Right lobe of liver (tissue), 6 donors: Measurements from ENCODE around the gene CAPS2. TPM values are rescaled to one million over a fixed set of nuclear protein-coding genes. Genes with fewer than 3 reads are reported as not detected.

Experiments used
- ATAC-seq, 4 donors: fragments of 200-7000 bp; cut with Tn5 transposase; one replicate each; pipeline ENCODE4 v1.9.1; 2020; ENCODE audit warnings: mild to moderate bottlenecking in 4 of 4, moderate library complexity in 4 of 4
- DNase-seq, 3 donors: peaks; one replicate each; pipeline ENCODE4 v3.0.0-alpha.2; 2020
- H3K27ac ChIP-seq, 3 donors: fragments of 200-600 bp; one replicate each; pipeline ENCODE4 v1.8.0; 2022
- H3K27me3 ChIP-seq, 2 donors: fragments of 200-600 bp; one replicate each; pipeline ENCODE4 v1.8.0; 2022
- H3K36me3 ChIP-seq, 4 donors: fragments of 200-600 bp; sonication (generic) in 1 of 4; one replicate each; pipeline versions ENCODE4 v1.5.1 to v1.8.0; 2017 to 2022; ENCODE audit warnings: control low read depth in 1 of 4
- H3K4me1 ChIP-seq, 4 donors: fragments of 200-600 bp; sonication (generic) in 1 of 4; one replicate each; pipeline versions ENCODE4 v1.5.1 to v1.8.0; 2017 to 2022; ENCODE audit warnings: control low read depth in 1 of 4
- H3K4me3 ChIP-seq, 3 donors: fragments of 200-600 bp; one replicate each; pipeline ENCODE4 v1.8.0; 2022
- H3K9me3 ChIP-seq, 4 donors: fragments of 200-600 bp; sonication (generic) in 1 of 4; one replicate each; pipeline versions ENCODE4 v1.5.1 to v1.8.0; 2017 to 2022; ENCODE audit warnings: control low read depth in 1 of 4
- POLR2A ChIP-seq: fragments of 450-650 bp; IDR thresholded peaks from one replicate; pipeline ENCODE4 v1.6.1; 2017; ENCODE audit warnings: antibody characterized with exemption, mild to moderate bottlenecking
- WGBS: methylation state at CpG from one replicate; pipeline ENCODE4 v1.1.6; 2018; ENCODE audit warnings: low coverage, low lambda C conversion rate; ENCODE audit not compliant: insufficient coverage; ENCODE audit errors: missing lambda C conversion rate; 5-methylcytosine and 5-hydroxymethylcytosine counted together
- intact Hi-C, 2 donors: fragments of 100-400 bp; cut with DNase I; formaldehyde crosslinking; loops; one replicate each; pipeline versions ENCODE4 v1.11.2 to v1.14.1; 2022
- total RNA-seq, 6 experiments: library from RNA; depleted of rRNA in 2 of 6; stranded (reverse); fragments of >200 nt in 2 of 6; fragmentation: NEBNext Ultra II Directional in 3 of 6; extraction: Animal tissue kit (Norgen Biotek cat#: 25700) in 3 of 6; gene quantifications; one replicate each; pipeline versions ENCODE4 v1.1.0 to v1.2.4, GENCODE V29; 2016 to 2023
- TF ChIP-seq, protein P1 (sequence below), 4 donors: fragments of 200-600 bp in 3 of 4; fragments of 450-650 bp in 1 of 4; IDR thresholded peaks; one replicate each; pipeline versions ENCODE4 v1.5.1 to v1.8.0; 2016 to 2022; ENCODE audit warnings: antibody characterized with exemption in 4 of 4, mild to moderate bottlenecking in 2 of 4
- donor health status: DM: no; HTN: yes; CAD: no.
- donor health status: DM: no; HTN: no; CAD: no.
- donor health status: DM: no; HTN: no; CAD: no.
- donor health status: DM: no; HTN: yes; CAD: no.
- donor health status: DM: no; HTN: yes; CAD: no.

Gene CAPS2
- total RNA-seq, 6 experiments from 2014 or later, result 2.3 to 6.9 (median 2.5) TPM

DNA sequence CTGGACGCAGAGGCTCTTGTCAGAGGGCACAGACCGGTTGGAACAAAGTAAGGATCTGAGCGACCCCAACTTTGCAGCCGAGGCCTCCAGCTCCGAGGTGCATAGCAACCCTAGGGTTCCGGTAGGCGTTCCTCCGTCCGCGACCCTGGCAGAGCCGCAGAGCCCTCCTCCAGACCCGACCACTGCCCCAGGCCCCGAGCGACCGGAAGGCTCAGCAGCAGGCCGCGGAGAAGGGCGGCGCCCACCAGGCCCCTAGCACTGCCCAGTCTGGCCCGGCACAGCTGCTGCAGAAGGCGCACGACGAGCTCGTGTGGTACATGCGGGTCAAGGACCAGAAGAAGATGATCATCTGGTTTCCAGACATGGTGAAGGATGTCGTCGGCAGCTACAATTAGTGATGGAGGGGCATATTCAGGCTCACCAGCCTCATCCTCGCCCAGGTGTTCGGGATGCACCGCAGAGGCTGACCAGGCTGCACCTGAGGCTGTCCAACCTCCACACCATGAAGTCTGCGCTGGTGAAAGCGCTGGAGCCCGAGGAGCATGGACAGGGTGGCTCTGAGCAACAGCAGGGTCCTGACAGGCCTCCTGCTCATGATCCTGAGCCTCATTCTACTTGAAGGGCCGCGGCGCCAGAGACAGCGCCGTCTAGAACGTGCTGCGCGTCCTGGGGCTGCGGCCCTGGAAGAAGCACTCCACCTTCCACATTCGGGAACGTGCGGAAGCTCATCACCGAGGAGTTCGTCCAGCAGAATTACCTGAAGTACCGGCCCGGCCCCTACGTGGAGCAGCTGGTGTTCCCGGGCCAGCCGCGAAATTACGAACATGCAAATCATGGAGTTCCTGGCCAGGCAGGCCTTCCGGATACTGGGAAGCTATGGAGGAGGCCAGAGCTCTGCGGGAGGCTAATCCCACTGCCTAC lies 24.5 kb downstream of the CAPS2 start:
- H3K27ac ChIP-seq, result no peak overlapping the region
- ATAC-seq (peak in 1 of 4 donors; percentile 33), DNase-seq (peak in 1 of 3 donors; percentile 19)
- no peak overlapping the region for H3K4me3 ChIP-seq
- TF ChIP-seq, protein P1, sequence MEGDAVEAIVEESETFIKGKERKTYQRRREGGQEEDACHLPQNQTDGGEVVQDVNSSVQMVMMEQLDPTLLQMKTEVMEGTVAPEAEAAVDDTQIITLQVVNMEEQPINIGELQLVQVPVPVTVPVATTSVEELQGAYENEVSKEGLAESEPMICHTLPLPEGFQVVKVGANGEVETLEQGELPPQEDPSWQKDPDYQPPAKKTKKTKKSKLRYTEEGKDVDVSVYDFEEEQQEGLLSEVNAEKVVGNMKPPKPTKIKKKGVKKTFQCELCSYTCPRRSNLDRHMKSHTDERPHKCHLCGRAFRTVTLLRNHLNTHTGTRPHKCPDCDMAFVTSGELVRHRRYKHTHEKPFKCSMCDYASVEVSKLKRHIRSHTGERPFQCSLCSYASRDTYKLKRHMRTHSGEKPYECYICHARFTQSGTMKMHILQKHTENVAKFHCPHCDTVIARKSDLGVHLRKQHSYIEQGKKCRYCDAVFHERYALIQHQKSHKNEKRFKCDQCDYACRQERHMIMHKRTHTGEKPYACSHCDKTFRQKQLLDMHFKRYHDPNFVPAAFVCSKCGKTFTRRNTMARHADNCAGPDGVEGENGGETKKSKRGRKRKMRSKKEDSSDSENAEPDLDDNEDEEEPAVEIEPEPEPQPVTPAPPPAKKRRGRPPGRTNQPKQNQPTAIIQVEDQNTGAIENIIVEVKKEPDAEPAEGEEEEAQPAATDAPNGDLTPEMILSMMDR (IDR thresholded peaks at IDR 0.05), result no peak
- TF ChIP-seq POLR2A, result no peak
- H3K4me1 ChIP-seq, result no peaks in the 10 kb centered on the region
- 92% methylated on average over 21 of the region's 56 CpGs for WGBS
- H3K9me3 ChIP-seq, result no peaks in the 10 kb centered on the region
- intact Hi-C loops, result no loop called here
- no peaks in the 10 kb centered on the region for H3K27me3 ChIP-seq
- no peaks in the 10 kb centered on the region for H3K36me3 ChIP-seq

DNA sequence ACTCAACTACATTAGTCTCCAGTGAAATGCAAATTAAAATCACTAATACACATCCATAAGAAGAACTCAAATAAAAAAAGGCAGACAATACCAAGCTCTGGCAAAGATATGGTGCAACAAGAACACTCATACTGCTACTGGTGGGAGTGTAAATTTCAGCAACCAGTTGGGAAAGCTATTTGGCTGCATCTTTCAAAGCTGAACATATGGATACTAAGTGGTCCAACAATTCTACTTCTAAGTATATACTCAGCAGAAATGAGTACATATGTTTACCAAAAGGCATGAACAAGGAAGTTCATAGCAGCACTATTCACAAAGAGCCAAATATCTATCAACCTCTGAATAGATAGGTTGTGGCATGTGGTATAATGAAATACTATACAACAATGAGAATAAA lies 27.3 kb downstream of the CAPS2 start:
- H3K9me3 ChIP-seq, result no peaks in the 10 kb centered on the region
- no peaks in the 10 kb centered on the region for H3K36me3 ChIP-seq
- no peak for TF ChIP-seq POLR2A
- H3K27ac ChIP-seq, result no peak overlapping the region
- DNase-seq (no peak), ATAC-seq (no peak)
- intact Hi-C loops, result no loop called here
- H3K4me3 ChIP-seq, result no peak overlapping the region
- no peaks in the 10 kb centered on the region for H3K4me1 ChIP-seq
- H3K27me3 ChIP-seq, result no peaks in the 10 kb centered on the region

DNA sequence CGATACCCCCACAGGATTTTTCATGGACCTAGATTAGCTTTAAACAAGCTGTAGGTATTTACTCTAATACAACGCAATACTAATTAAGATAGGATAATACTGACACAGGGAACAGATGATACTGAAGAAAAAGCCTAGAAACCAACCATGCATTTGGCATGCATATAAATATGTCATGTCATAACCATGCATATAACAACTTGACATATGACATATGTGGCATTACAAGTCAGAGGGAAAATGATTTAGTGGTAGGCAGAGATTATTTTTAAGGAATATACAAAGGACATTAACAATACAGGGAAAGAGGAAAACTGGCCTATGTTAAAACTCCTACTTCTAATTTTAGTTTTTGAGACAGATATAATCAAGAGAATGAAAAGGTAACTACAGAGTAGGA lies 27.9 kb downstream of the CAPS2 start:
- 90% methylated on average over 2 of the region's 2 CpGs for WGBS
- ATAC-seq, result no peak

DNA sequence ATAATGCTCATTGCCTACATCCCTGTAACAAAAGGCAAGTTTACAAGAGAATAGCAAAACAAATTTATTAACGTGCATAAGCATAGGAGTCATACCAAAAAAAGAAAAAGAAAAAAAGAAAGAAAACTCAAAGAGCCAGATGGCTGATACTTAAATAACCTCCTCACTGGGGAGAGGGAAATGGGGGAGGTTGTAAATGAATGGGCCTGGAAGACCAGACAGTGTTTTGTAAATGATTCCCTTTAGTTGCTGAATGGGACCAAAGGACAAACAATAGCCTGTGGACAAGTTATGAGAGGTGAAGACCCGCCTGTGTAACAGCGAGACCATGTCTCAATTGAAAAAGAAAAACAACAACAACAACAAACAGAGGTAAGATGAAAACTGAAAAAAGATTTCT lies 35.3 kb downstream of the CAPS2 start:
- DNase-seq (no peak), ATAC-seq (no peak)
- H3K36me3 ChIP-seq, result no peaks in the 10 kb centered on the region
- H3K9me3 ChIP-seq, result no peaks in the 10 kb centered on the region
- H3K27me3 ChIP-seq, result no peaks in the 10 kb centered on the region
- intact Hi-C loops, result no loop called here
- no peak overlapping the region for H3K4me3 ChIP-seq
- no peak overlapping the region for H3K27ac ChIP-seq
- TF ChIP-seq, protein P1 (IDR thresholded peaks at IDR 0.05), result no peak
- no peak for TF ChIP-seq POLR2A
- 53% methylated on average over 3 of the region's 3 CpGs for WGBS
- H3K4me1 ChIP-seq, result no peaks in the 10 kb centered on the region

More for the DNA sequence above, 27.9 kb downstream of the CAPS2 start:
- no peaks in the 10 kb centered on the region for H3K27me3 ChIP-seq
- intact Hi-C loops, result no loop called here
- H3K9me3 ChIP-seq, result no peaks in the 10 kb centered on the region
- no peak overlapping the region for H3K4me3 ChIP-seq
- TF ChIP-seq POLR2A, result no peak
- TF ChIP-seq, protein P1 (IDR thresholded peaks at IDR 0.05), result no peak
- no peaks in the 10 kb centered on the region for H3K4me1 ChIP-seq
- DNase-seq, result no peak
- no peaks in the 10 kb centered on the region for H3K36me3 ChIP-seq
- H3K27ac ChIP-seq, result no peak overlapping the region

GRCh38 chr12:75294336-75294735 lies 35.8 kb downstream of the CAPS2 start:
- intact Hi-C loops, result no loop called here
- no peak overlapping the region for H3K27ac ChIP-seq
- no peaks in the 10 kb centered on the region for H3K9me3 ChIP-seq
- no peaks in the 10 kb centered on the region for H3K36me3 ChIP-seq
- no peak overlapping the region for H3K4me3 ChIP-seq
- no peaks in the 10 kb centered on the region for H3K27me3 ChIP-seq
- DNase-seq (no peak), ATAC-seq (no peak)
- TF ChIP-seq, protein P1 (IDR thresholded peaks at IDR 0.05), result no peak
- no peak for TF ChIP-seq POLR2A
- WGBS, result 15% methylated on average over 3 of the region's 3 CpGs
- no peaks in the 10 kb centered on the region for H3K4me1 ChIP-seq
